Endometrial microvascular endothelial cells (primary cell): ENCODE data around the gene ZNF652. TPM values are rescaled to one million over a fixed set of nuclear protein-coding genes. Genes with fewer than 3 reads are reported as not detected.

Experiments
- in situ Hi-C: cut with HindIII; loops from 2 replicates; pipeline ENCODE4 v1.10.0; 2017; ENCODE audit warnings: low sequenced_read_pairs, low pct_unique_long_range_greater_than_20kb; ENCODE audit errors: inconsistent ontology term
- total RNA-seq: library from RNA; depleted of rRNA; stranded (reverse); fragments of >200 nt; gene quantifications from one replicate; pipeline ENCODE4 v1.2.3, GENCODE V29; 2015; ENCODE audit errors: inconsistent ontology term

Gene ZNF652
- total RNA-seq, 1 donor from 2014 or later = 5.9 TPM

DNA sequence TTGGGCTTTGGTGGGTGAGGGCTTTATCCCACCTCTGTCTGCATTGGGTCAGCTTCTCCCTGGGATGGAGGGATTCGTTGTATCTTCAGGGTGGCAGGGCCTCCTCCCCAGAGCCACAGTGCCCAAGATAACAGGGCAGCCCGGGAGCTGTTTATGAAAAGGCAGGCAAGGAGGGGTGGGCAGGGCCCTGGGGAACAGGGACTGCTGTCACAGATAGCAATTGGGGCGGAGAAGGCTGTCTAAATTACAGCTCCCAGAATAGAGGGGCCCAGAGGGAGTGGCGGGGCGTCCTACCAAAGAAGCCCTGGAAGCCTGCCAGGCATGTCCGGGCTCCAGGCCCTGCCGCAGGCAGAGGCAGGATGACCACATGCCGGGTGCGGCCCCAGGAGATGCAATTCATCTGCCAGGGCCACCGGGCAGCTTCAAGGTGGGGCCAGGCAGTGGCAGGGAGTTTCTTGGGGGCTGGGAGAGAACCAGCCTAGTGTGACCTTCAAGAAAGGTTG lies 112.7 kb downstream of the ZNF652 start:
- in situ Hi-C loops = no loop called here

DNA sequence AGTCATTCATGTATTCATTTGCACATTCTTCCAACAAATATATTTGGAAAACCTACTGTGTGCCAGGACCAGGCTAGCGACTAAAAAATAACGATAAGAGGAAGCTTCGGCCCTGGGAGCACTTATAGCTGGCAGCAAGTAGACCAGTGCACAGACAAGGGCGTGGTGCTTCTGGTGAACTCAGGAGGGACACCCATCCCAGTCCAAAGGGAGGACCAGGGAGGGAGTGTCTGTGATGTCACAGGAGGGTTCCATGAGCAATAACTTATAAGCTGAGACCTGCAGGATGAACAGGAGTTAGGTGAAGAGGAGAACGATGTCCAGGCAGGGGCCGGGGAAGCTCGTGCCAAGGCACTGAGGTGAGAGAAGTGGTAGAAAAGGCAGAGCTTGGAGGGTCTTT lies 114.1 kb downstream of the ZNF652 start:
- in situ Hi-C loops = no loop called here

GRCh38 chr17:49244839-49245238 lies 117.2 kb downstream of the ZNF652 start:
- in situ Hi-C loops = no loop called here

Other genes starting within 250 kb of the ZNF652 start
- not detected for gene B4GALNT2, start 229.5 kb downstream of the ZNF652 start, total RNA-seq
- gene GNGT2, start 151.7 kb downstream of the ZNF652 start, total RNA-seq = 5.4 TPM
- gene ABI3, start 151.5 kb downstream of the ZNF652 start, total RNA-seq = 69.5 TPM
- gene PHOSPHO1, start 131.5 kb downstream of the ZNF652 start, total RNA-seq = not detected
- 246 TPM for gene PHB1, start 52.6 kb upstream of the ZNF652 start, total RNA-seq
- not detected for gene NGFR, start 133.0 kb upstream of the ZNF652 start, total RNA-seq
- 1.3 TPM for gene NXPH3, start 213.6 kb upstream of the ZNF652 start, total RNA-seq